GM12873 (cell line): Measurements from ENCODE around the gene JHY.

Experiments
- TF ChIP-seq, protein P1 (sequence below): IDR thresholded peaks from 2 replicates; pipeline ENCODE4 v1.5.1; 2012; ENCODE audit warnings: low read depth, mild to moderate bottlenecking, moderate library complexity, low read length, control low read depth; ENCODE audit not compliant: insufficient read depth; ENCODE audit errors: missing control alignments

Gene JHY

DNA sequence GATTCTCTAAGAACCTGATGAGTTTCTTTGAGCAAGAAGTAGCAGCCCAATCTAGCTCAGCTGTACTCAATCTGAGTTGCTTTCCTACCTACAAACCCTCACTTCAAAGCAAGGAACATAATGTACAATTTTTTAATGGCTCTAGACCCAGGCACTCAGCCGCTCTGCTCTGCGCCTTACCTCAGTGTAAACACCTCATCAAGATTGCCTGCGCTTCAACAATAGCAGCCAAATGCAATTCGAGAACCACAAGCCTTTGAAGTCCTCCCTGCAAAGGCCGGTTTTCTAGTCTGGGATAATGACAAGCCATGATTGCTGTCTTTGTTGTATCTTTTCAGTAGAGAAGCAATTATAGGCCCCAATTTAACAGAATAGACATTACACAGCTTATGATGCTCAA is 38.0 kb downstream of the JHY start:
- TF ChIP-seq, protein P1, sequence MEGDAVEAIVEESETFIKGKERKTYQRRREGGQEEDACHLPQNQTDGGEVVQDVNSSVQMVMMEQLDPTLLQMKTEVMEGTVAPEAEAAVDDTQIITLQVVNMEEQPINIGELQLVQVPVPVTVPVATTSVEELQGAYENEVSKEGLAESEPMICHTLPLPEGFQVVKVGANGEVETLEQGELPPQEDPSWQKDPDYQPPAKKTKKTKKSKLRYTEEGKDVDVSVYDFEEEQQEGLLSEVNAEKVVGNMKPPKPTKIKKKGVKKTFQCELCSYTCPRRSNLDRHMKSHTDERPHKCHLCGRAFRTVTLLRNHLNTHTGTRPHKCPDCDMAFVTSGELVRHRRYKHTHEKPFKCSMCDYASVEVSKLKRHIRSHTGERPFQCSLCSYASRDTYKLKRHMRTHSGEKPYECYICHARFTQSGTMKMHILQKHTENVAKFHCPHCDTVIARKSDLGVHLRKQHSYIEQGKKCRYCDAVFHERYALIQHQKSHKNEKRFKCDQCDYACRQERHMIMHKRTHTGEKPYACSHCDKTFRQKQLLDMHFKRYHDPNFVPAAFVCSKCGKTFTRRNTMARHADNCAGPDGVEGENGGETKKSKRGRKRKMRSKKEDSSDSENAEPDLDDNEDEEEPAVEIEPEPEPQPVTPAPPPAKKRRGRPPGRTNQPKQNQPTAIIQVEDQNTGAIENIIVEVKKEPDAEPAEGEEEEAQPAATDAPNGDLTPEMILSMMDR = no peak

DNA sequence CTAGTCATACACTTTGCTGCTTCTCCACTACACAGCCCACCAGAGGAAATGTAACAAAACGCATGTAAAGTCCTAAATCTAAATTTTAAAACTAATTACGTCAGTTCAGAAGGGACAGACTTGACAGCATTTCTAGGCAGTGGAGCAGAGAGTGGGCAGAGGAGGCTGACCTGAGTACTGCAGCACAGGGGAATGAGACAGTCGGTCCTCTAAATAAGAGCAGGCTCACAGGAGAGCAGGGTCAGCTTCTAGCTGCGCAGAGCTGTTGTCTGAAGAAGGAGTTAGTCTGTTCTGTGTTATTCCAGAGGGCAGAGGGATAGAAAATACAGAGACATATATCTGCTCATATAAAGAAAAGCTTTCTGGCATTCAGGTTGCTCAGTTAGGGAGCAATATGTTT is 40.3 kb downstream of the JHY start:
- TF ChIP-seq, protein P1 = no peak

DNA sequence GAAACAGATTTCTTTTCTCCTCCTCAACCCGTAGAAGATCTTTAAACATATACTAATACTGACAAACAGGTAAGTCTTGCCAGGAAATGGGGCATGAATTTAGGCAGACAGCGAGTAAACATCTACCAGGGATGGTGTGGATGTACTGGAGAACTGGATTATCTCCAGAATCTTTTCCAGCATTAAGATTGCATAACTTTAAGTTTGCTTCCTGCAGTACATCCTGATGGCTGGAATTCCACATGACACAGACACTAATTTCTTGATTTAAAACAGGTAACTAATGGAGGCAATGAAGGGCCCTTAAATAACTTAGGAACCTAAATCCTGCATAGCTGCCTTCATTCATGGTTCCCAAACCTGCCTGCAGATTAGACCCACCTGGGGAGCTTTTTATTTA is 40.7 kb downstream of the JHY start:
- TF ChIP-seq, protein P1 = no peak

DNA sequence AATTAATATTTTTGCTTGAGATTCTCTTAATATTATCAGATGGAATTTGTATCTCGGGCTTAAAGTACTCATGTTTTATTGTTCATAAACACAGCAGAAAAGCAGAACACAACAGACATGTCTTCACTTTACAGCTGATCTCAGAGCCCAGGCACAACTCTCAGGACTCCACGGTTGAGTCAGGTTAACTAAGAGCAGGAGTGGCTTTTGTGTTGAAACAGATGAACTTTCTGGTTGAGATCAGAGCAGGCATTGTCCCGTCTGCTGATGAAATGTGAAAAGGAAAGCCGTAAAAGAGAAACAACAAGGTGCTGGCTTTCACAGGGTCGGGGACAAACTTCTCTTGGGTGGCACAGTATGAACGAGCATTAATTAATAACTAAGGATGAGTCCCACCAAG is 49.0 kb downstream of the JHY start:
- TF ChIP-seq, protein P1 = no peak

DNA sequence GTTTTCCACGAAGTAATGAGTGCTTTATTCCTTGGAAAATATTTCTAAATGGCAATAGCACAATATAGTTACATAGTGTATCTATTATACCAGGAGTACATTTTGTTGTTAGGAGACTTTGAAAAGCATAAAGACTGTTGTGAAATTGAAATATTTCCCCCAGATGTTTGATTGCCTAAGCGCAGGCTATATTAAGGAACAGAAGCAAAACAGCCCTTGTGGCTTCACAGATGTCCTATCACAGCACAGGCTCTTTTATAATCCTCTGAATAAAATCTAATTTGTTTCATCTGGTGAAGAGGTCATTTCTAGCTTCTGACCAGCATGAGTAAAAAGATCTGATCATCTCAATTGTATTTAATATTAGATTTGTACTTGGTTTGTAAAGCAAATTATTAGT is 50.9 kb downstream of the JHY start:
- TF ChIP-seq, protein P1 = no peak

DNA sequence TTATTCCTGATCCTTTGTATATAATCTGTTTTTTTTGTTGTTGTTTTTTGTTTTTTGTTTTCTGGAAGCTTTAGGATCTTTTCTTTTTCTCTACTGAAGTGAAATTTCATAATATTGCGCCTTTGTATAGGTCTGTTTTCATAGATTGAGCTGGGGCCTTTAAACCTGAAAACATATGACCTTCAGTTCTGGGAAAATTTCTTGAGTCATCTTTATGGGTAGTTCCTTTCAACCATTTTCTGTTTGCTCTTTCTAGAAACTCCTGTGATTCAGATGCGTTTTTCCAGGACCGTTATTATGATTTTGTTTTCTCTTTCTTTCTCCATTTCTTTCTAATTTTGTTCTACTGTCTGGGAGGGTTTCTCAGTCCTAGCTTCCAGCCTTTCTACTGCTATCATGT is 55.4 kb downstream of the JHY start:
- TF ChIP-seq, protein P1 = no peak

DNA sequence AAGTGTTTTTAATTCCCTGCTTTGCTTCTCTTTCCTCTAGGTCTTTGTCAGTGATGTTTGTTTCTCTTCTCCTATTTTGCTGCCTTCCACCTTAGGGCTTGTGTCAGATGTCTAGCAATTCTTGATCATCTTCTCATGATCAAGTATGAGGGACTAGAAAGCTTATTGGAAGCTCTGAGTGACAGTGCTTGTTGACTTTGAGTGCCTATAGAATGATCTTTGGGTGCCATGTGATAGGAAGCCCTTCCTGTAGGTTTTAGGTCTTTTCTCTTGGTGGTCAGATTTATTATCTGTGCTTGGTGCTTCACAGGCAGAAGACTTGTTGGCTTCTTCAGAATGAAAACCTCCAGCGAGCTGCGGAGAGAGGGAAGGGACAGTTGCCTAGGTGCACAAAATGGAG is 56.0 kb downstream of the JHY start:
- TF ChIP-seq, protein P1 = no peak
